ENCODE results near the gene CDSN.

GRCh38 chr6:31162463-31163165 is 42.4 kb upstream of the CDSN start:
- TF ChIP-seq CTCF (IDR thresholded peaks at IDR 0.05) (no peak), POLR2A (IDR thresholded peaks at IDR 0.05) (no peak)
